NCI-H774 (cell line): Measurements from ENCODE around the gene GOLGA6L1.
"Not testable (repeated sequence)": the region's sequence is repeated elsewhere in the genome, so short reads cannot be mapped to it uniquely, and the experiment has no call there.

ENCODE experiments used
- DNase-seq: peaks from one replicate; lab custom pipeline; 2025; lab: John Stamatoyannopoulos, UW

The GOLGA6L1 gene, protein sequence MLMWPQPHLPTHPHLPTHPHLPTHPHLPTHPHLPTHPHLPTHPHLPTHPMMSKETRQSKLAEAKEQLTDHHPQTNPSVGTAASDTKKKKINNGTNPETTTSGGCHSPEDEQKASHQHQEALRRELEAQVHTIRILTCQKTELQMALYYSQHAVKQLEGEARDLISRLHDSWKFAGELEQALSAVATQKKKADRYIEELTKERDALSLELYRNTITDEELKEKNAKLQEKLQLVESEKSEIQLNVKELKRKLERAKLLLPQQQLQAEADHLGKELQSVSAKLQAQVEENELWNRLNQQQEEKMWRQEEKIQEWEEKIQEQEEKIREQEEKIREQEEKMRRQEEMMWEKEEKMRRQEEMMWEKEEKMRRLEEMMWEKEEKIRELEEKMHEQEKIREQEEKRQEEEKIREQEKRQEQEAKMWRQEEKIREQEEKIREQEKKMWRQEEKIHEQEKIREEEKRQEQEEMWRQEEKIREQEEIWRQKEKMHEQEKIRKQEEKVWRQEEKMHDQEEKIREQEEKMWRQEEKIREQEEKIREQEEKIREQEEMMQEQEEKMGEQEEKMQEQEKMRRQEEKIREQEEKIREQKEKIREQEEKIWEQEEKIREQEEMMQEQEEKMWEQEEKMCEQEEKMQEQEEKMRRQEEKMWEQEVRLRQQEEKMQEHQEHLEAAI

DNA sequence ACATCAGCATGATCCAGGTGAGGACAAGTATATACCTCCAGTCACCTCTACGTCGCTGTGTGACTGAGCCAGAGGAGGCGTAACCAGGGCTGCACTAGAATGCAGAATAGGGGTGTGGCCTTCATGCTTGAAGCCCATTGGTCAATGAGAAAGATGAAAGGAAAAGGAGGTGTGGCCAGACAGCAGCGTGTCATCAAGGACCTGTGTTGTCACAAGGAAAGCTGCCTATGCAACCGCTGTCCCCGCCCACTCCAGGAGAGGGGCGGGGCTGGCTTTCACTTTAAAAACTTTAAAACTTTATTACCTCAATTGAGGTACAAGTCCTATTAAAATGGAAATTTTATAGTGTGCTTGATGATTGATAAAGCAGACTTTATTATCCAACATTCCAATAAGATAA lies at the start of gene GOLGA6L1:
GOLGA6L1 (minus strand) TSS at position 101 of the 400 bp plus-strand sequence; CDS start at position 10, 91 bp downstream.
- DNase-seq, result not testable (repeated sequence)

DNA sequence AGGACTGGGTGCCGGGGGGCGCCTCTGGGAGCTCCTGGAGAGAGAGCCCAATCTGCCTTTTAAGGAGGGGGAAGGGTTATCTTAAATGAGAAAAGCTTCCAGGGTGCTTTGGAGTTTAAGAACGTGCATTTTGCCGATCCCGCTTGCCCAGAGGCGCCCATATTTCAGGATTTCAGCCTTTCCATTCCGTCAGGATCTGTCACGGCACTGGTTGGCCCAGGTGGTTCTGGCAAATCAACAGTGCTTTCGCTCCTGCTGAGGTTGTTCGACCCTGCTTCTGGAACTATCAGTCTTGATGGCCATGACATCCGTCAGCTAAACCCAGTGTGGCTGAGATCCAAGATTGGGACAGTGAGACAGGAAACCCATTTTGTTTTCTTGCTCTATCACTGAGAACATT lies 44.6 kb upstream of the GOLGA6L1 start:
- not testable (repeated sequence) for DNase-seq

DNA sequence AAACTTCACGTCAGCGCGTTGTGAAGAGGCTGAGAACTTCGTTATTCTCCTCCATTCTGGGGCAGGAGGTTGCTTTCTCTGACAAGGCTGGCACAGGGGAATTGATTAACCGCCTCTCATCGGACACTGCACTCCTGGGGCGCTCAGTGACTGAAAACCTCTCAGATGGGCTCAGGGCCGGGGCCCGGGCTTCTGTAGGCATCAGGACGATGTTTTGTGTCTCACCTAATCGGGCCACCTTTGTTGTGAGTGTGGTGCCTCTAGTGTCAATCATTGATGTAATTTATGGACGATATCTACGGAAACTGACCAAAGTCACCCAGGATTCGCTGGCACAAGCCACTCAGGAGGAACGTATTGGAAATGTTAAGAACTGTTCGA lies 43.9 kb upstream of the GOLGA6L1 start:
- DNase-seq, result not testable (repeated sequence)

DNA sequence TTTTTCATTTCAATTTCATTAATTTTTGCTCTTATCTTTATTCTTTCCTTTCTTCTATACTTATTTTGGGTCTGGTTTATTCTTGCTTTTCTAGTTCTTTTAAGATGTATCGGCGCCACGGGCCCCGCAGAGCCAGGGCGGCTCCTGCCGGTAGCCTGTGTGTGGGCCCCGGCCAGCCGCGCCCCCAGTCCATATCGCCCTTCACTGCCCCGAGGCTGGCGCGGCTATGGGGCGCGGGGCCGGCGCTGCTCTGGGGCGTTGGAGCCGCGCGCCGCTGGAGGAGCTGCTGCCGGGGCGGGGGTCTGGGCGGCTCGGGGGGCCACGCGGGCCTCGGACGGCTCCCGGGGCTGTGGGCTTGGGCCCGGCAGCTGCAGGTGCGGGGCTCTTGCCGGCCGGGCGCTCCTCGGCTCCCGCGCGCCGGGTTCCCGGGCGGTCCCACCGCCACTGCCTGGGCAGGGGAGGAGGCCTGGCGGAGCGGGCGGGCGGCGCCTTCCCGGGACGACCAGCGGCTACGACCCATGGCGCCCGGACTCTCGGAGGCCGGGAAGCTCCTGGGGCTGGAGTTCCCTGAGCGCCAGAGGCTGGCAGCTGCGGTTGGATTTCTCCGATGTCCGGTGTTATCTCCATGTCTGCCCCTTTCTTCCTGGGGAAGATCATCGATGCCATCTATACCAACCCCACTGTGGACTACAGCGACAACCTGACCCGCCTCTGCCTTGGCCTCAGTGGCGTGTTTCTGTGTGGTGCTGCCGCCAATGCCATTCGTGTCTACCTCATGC lies 43.3 kb upstream of the GOLGA6L1 start:
- DNase-seq, result not testable (repeated sequence)

DNA sequence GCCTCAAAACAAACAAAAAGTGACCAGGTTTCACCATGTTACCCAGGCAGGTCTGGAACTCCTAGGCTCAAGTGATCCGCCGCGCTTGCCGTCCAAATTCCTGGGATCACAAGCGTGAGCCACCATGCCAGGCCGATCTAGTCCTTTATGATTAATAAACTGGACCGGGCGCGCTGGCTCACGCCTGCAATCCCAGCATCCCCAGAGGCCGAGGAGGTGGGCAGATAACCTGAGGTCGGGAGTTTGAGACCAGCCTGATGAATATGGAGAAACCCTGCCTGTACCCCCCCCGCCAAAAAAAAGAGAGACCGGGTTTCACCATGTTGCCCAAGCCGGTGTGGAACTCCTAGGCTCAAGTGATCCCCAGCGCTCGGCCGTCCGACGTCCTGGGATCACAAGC lies 40.1 kb upstream of the GOLGA6L1 start:
- not testable (repeated sequence) for DNase-seq

DNA sequence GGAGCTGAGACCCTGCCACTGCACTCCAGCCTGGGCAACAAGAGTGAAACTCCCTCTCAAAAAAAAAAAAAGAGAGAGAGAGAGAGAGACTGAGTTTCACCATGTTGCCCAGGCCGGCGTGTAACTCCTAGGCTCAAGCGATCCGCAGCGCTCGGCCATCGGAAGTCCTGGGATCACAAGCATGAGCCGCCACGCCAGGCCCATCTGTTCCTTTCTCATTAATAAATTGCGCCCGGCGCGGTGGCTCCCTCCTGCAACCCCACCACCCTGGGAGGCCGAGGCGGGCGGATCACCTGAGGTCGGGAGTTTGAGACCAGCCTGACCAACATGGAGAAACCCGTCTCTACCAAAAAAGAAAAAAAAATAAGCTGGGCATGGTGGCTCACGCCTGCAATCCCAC lies 39.0 kb upstream of the GOLGA6L1 start:
- not testable (repeated sequence) for DNase-seq

DNA sequence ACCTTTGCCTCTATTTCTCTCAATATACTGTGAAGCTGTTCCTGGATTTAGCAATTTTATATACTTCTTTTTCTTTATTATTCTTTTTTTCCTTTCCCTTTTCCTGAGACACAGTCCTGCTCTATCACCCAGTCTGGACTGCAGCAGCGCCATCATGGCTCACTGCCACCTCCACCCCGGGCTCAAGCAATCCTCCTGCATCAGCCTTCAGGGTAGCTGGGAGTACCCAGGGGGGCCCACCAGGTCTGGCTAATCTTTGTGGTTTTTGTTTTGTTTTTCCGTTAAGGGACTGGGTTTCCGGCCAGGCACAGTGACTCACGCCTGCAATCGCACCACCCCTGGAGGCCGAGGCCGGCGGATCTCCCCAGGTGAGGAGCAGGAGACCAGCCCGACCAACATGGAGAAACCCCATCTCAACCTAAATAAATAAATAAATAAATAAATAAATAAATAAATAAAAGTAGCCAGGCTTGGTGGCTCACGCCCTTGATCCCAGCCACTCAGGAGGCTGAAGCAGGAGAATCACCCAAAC lies 38.1 kb upstream of the GOLGA6L1 start:
- DNase-seq, result not testable (repeated sequence)

DNA sequence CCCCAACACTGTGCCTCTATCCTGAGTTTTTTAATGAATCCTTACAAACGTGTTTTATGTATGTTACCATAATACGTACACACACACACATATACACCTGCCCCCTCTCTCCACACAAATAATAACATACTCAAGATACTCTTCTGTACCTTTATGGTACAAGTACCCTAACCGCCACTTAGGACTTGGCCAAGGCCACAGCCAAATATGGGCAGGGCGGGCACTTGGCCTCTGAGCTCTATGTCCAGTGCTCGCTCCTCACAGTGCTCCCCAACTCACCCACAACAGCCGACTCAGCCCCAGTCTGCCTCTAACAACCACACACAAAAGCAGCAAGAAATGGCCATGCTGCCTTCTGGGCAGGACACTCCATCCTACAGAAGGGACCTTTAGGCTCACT lies 3.8 kb downstream of the GOLGA6L1 start:
- not testable (repeated sequence) for DNase-seq

DNA sequence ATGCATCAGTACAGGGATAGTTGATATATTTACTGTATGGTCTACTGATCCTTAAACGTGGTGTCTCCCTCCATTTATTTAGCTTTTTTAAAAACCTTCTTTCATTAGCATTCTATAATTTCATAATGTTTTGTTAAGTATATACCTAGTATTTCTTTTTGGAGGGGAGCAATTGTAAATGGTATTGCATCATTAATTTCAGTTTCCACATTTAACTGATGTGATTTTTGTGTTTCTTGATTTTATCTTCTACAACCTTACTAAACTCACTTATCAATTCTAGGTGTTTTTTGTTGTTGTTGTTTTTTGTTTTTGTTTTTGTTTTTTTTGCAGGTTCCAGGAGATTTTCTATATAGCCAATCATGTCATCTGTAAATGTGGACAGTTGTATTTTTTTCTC lies 18.4 kb downstream of the GOLGA6L1 start:
- DNase-seq, result no peak

DNA sequence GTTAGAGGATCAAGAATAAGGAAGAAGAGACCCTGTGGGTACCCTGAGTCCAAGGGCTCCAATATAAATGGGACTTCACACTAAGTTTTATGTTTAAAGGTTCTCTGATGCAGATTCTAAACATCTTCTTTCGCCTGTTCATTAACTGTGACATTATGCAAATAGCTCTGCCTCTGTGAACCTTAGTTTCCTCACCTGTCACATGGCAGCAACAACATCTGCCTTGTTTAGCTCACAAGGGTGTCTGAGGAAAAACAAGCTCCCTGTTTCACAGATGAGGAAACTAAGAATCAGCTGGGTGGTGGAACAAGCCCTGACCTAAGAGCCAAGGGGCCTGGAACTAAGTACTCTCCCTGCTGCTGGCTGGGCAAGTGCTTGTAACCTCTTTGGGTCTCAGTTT lies 40.8 kb downstream of the GOLGA6L1 start:
- DNase-seq, result no peak

DNA sequence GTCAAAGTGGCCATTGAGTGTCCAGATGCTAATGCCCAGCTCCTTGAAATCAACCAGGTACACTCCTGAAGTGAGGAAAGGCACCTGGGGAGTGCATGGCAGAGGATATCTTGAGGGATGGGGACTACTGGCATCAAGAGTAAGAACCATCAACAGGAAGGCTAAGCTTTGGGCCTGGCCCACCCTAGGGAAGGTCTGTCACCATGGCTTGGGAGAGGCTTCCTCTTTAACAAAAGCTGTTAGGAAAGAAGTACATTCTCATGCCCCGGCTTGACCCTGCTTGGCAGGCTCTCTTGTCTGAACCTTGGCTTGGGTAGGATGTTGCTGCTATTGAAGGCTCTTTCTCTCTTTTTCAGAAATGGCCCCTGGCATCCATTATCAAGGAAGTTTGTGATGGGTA lies 53.5 kb downstream of the GOLGA6L1 start:
- DNase-seq, result no peak

DNA sequence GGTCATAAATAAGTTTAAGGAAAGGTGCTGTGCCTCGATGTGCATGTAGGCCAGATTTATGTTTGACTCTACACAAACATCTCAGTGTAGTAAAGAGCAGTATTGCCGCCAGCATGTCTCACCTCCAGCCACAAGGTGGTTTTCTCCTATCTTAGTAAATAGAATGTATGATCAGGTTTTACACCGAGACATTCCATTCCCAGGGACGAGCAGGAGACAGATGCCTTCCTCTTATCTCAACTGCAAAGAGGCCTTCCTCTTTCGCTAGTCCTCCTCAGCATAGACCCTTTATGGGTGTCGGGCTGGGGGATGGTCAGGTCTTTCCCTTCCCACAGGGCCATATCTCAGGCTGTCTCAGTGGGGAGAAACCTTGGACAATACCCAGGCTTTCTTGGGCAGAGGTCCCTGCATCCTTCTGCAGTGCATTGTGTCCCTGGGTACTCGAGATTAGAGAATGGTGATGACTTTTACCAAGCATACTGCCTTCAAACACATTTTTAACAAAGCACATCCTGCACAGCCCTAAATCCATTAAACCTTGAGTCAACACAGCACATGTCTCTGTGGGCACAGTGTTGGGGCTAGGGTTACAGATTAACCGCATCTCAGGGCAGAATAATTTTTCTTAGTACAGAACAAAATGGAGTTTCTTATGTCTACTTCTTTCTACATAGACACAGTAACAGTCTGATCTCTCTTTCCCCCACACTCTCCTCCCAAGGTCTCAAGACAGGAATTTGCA lies 54.5 kb downstream of the GOLGA6L1 start:
- not testable (repeated sequence) for DNase-seq

DNA sequence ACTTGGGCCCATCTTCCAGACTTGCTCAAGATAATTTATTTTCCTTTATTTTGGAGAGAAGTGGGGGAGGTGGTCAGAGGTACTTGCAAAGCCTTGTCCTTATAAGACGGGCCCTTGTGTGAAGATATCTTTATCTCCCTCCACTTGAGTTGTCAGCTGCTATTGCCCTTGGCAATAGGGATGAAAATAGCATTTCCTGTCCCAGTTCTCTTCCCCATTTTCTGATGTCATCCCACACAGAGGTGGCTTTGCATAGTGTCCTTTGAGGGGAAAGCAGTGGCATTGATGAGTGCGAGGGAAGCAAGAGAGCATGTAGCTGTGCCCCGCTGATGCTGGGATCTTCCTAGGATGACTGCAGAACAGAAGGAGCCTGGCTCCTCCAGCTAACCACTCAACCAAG lies 55.4 kb downstream of the GOLGA6L1 start:
- no peak for DNase-seq

DNA sequence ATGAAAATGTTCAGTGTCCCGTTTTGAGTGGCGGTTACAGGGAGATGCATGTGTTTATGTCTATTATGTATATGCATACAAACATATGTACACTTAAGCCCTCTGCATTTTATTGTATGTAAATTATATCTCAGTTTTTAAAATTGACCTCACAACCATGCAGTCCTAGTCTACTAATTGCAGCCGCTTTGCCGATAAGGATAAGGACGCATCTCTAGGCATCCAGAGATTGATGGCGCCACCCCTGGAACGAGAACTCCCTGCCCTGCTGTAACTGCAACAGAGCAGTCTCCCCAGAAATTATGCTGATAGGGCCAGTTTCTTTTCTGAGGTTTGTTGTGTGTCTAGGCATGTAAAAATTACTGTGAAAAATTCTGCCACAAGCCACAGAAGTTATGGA lies 56.9 kb downstream of the GOLGA6L1 start:
- DNase-seq, result no peak
